GM19035 (cell line): ENCODE results near the gene ACADVL.

Experiments used
- ATAC-seq: cut with Tn5 transposase; IDR thresholded peaks from one replicate; pipeline ENCODE4 v1.9.1; 2021; ENCODE audit not compliant: unreplicated experiment

Gene ACADVL

DNA sequence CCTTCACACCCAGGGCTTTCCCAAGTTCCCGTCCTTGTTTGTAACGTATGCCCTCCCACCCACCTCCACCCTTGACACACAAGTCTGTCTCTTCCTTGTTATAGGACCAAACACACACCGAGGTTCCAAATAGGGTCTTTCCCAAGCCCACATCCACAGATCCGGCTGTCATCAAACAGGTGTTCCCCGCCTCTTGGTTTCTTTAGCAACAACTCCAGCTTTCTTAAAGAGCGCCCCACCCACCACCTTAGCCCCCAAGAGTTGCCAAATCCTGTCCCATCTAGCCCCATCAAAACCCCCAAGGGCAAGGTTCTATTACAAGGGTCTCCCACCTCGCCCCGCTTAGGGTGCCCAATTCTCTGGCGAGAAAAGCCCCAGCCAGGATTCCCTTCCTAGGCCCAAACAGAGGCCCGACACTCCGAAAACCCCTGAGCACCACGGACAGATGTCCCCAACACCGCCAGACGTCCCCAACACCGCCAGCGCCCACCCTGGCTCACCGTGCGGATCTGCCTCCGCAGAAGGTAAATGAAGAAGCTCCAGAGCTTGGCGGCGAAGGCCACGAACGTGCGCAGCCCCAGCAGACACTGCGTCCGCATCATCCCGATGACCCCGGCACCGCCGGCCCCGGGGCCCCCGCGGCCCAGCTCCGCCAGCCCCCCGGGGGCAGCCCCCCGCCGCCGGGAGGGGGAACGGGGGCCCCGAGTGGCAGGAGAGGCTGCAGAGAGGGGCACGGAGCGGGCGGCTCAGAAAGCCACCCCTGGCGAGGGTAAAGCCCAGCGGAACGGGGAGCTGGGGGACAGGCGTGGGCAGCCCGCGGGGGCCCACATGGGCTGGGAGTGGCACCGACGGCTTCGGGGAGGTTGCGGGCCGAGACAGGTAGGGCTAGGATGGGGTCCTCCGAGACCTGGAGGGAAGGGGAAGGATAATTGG lies 31.2 kb downstream of the ACADVL start:
- no peak for ATAC-seq

DNA sequence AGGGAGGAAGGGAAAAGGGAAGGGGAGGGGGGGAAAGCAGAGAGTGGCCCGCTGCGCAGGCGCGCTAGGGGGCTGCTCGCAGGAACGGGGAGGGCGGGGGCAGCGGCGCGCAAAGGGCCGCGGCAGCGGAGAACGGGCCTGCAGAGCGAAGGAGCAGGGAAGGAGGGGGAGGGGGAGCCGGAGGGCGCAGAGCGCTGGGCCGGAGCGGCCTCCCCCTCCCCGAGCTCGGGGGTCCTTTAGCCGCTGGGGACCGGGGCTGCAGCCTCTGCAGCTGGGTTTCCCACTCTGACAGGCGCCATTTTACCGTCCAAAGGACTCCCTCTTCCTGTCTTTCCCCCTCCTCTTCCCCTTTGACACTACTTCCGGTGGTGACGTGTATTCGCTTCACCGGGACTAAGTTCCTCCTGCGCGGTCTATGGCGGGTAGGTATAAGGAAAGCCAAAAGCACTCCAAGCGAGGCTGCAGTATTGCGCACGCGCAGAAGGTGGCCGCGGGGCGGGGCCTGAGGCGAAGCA lies 32.0 kb downstream of the ACADVL start, which contains the start of gene CTDNEP1:
CTDNEP1 (minus strand) TSS at position 74 of the 515 bp plus-strand sequence. CDS start 438 bp downstream, outside the sequence.
- peak; percentile 82 for ATAC-seq

DNA sequence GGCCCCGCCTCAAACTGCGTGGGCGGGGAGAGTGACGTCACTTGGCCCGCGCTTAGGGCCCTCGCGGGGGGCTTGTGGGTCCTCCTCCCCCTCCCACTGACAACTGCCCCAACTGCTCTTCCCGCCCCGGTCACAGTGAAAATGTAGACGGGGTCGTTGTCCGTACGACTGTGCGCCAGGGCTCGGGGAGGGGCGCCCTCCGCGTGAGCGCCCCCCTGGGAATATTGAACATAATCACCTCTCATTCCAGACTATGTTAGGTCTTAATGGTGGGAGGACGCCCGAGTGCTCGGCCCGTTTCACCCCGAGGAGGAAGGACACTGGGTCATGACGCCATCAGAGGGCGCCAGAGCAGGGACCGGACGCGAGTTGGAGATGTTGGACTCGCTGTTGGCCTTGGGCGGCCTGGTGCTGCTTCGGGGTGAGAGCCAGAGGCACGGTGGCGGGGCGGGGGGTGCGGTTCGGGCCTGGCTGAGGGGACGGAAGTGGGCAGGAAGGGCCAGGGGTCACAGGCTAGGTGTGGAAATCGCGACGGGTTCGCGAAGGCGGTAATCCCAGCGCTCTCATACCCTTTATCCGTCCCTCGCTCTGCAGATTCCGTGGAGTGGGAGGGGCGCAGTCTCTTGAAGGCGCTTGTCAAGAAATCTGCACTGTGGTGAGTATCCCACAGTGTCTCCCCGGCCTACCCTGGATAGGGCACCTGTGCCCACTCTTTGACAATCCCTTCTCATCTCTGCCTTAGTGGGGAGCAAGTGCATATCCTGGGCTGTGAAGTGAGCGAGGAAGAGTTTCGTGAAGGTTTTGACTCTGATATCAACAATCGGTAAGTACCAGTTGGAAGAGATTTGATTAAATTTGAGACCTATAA lies 32.7 kb downstream of the ACADVL start, which contains the start of gene ELP5:
ELP5 (plus strand) TSS at position 40 of the 868 bp plus-strand sequence; CDS start at position 376, 336 bp downstream.
- peak; percentile 67 for ATAC-seq

DNA sequence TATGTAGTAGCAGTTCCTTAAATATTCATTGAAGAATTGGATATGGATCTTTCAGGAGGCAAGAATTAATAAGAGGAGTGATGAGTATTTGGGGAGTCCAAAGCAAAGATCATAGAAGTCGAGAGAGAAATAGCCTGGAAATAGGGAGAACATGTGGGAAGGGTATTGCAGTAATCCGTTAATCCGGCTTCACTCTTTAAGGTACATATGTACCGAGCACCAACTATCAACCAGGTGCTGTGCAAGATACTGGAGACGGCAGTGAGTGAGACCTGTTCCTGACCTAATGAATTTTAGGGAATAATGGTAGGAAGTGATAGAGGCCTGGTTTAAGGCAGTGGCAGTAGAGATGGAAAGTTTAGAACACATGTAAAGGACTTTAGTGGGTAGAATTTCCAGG lies 33.3 kb downstream of the ACADVL start:
- ATAC-seq = no peak

DNA sequence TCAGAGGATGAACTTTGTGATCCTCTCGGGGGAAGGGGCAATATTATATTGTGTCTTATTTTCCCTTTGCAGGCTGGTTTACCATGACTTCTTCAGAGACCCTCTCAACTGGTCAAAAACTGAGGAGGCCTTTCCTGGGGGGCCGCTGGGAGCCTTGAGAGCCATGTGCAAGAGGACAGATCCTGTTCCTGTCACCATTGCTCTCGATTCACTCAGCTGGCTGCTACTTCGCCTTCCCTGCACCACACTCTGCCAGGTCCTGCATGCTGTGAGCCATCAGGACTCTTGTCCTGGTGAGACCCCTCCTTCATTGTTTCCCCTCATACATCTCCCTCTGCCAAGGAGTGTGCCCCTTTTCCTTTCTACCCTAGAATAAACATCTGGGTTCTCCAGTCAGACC lies 34.8 kb downstream of the ACADVL start:
- ATAC-seq = no peak

DNA sequence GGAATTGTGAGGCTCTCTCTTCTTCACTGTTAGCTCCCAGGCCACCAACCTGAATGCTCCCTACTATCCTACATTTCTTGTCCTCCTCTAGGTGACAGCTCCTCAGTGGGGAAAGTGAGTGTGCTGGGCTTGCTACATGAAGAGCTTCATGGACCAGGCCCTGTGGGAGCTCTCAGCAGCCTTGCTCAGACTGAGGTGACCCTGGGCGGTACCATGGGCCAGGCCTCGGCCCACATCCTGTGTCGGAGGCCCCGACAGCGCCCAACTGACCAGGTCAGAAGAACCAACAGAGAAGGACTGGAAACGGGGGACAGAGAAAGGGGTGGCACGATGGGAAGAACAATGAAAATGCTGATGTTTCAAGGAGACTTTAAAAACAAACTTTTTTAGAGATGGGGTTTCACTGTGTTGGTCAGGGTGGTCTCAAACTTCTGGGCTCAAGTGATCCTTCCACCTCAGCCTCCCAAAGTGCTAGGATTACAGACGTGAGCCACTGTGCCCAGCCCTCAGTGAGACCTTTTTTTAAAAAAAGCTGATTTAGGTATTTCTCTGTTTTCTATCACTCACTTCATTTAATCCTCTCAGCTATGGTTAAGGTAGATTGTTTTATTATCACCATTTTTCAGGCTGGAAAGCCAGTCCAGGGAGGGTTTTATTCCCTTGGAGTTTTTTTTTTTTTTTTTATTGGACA lies 37.2 kb downstream of the ACADVL start:
- no peak for ATAC-seq

DNA sequence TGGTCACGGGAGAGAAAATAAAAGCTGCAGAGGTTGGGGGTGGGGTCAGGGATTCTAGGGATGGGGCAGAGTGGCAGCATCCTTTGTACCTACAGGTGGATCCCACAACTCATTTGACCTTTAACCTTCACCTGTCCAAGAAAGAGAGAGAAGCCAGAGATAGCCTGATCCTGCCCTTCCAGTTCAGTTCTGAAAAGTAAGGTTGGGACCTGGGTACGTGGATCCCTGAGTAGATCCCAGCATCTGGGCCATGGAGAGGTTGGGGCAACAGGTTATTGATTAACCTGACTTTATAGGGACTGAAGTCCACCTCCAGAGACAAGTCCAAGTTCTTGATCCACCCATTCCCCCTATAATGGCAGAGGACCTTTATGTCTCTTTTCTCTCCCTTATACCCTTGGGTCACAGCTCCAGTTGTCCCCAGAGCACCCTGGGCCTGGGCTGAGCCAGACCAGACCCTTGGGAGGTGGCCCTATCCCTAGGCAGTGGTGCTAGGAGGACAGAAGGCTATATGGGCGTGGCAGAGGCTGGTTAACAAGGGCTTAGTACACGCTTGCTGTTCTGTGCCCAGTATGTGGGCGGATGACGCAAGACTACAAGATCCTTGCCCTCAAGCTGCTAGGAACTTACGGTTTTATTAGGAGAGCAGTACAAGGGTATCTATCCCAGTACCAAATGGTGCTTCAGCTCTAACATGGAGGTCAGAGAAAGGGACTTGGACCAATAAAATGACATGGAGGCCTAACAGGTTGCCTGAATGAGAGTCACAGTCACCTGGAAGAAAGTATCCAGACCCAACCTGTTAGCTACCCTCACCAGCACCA lies 39.2 kb downstream of the ACADVL start:
- ATAC-seq = no peak

DNA sequence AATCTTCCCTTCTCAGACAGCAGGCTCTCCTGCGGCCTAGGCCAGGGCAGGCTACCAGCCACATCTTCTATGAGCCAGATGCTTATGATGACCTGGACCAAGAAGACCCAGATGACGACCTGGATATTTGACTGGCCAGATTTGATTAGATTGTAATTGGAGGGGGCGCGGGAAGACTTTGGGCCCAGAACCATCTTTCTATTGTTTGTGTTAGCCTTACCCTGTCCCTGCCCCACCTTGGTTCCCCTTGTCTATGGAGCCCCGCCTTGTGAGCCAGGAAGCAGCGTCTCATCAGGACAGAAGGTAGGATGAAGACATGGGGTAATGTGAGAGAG lies 39.8 kb downstream of the ACADVL start:
- ATAC-seq = no peak

DNA sequence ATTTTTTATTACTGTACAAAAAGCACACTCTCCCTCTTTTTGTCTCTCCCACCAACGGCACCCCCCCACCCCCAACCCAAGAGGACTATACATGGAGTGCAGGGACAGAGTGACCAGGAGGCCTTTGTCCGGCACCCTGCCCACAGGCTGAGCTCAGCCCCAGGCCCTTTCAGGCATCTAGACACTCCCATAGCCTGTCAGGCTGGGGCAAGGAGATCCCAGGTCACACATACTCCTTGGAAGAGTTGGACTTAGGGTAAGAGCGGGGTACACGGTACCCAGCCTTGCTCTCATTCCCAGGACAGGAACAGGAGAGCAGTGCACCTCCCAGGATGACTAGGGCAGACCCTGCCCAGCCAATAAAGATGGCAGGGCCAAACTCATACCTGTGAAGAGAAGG lies 40.4 kb downstream of the ACADVL start:
- ATAC-seq = no peak

DNA sequence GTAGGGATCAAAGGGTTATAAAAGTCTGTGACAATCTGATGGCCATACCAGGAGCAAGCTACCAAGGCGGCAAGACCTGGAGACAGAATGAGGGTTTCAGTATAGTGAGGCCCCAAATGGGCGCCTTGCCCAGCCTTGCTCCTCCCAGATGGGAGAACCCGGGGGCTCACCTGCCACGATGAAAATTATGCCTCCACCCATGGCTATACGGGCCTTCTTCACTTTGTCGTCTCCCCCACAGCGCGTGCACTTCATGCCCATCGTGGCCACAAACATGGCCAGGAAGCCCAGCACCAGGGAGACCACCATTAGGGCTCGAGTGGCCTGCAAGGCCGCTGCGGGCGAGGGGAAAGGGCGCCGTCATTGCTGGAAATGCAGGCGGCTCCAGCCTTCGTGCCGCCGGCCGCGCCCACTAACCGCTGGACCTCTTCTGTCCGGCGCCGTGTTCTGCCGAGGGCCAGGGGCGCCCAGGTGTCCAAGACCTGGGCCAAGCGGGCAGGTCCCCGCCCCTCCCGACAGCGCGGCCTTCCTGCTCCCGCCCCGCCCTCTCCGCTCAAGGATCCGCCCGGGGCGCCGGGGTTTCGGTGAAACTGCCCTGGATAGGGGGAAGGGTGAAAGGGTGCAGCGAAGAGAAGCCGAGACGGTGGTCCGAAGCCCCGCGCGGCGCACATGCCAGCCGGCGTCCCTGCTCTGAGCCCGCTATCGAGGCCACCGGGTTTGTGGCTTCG lies 41.1 kb downstream of the ACADVL start:
- ATAC-seq = no peak

DNA sequence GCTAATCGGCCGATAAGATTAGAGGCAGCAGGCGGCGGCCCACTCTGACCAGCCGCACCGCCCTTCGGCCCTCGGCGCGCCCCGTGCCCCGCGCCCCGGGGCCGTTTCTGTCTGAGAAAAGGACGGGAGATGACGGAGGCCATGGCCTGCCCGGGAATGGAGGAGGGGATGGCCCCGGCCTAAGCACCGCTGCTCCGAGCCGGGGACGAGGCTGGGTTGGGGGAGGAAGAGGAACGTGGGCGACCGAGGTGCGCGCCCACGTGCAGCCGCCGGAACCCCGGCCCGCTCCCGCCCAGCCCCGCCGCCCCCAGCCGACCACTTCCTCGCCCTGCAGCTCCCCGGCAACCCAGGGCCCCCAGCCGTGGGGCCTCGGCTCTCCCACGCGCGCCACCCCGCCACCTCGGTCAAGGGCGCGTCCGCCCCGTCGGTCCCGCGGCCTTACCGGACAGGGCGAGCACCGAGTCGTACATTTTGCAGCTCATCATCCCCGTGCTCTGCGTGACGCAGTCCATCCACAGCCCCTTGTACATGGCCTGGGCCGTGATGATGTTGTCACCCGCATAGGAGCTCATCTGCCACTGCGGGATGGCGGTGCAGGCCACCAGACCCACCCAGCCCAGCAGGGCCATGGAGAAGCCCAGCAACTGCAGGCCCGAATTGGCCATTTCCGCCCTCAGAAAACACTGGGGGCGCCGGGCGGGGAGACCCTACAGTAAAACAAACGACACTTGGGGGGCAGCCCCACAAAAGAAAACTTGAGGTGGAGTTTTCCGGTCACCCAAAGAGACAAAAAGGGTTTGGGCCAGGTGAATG lies 41.8 kb downstream of the ACADVL start:
- no peak for ATAC-seq

DNA sequence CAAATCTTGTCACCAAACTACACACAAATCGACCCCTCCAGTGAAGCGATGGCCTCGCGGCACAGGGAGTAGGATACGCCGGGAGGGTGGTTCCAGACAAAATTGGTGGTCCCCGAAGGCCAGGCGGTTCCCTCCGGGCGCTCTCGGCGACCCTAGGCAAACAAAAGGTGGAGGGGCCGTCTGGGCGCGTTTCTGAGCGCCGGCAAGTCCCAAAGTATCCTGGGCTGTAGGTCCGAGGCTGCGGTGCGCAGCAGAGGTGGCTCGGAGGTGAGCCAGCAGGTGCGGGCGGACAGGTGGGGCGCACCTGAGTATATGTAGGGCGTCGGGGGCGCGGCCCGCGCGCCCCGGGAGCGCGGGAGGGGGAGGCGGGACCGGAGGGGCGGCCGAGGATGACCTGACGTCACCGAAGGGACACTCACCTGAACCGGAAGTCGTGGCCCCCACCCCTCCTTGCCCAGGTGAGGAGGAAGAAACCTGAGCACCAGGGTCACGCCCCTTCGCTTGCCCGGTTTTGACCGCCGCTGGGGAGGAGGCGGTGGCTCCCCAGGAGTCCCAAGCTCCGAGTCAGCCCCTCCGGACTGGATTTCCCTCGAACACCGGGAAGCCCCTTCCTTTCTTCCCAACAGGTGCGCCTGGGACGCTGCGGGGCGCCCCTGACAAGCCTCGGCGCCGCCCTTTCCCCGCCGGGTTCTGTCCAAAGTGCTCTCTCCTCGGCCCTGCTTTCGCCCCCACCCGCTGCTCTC lies 42.6 kb downstream of the ACADVL start, which contains the start of gene CLDN7:
CLDN7 (minus strand) TSS at position 287 of the 743 bp plus-strand sequence. CDS start 435 bp downstream, outside the sequence.
- no peak for ATAC-seq

DNA sequence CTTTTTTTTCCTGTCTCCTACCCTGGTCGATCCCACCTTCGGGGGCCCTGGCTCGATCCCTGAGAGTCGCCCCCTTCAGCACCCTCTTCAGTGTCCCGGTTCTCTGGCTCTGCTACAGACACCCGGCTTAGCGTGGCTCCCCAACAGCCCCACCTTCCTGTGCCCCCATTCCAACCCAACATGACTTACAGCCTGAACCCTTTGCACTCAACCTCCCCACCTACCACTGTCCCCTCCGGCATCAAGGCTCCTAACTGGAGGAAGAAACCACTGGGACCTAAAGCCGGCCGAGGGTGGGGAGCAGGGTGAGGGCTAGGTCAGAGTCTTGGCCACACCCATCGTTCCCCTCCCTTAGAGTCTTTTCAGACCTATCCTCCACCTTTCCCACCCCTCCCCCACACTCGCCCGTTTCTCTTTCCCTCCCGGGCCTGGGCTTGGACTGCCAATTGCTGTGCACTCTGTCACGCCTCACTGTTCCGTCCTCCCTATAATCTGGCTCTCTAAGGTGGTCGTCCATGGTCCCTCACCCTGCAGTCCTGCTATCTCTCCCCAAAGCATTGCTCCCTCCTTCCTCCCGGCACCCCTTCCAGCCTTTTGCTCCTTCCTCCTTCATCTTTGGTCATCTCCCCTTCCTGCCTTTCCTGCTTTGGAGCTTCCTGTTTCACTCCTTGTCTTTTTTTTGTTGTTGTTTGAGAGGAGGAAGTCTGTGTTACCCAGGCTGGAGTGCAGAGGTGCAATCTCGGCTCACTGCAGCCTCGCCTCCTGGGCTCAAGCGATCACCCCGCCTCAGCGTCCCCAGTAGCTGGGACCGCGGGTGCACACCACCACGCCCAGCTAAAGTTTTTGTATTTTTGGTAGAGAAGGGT lies 43.4 kb downstream of the ACADVL start:
- ATAC-seq = no peak

DNA sequence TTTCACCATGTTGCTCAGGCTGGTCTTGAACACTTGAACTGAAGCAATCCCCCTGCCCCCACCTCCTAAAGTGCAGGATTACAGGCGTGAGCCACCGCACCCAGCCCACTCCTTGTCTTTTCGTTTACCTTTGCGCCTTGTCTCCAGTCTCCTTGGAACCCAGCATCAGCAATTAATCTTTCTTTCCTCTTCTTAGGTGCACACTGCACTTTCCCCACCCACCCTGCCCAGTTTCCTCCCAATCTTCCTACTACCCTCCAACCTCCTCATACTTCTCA lies 44.0 kb downstream of the ACADVL start:
- ATAC-seq = no peak

DNA sequence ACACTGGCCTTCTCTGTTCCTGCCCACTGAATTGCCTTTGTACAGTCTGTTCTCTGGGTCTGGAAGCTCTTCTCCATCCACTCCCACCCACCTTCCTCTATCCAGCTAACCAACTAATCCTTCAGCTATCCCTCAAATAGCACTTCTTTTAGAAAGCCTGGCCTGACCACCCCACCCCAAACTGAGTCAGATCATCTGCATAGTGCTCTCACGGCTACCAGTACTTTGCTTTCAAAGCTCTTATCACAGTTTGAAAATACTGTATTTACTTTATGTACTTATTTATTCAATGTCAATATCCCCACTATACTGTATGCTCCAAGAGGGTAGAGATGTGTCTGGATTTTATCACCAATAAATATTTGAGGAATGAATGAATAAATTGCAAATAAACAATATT lies 47.0 kb downstream of the ACADVL start:
- ATAC-seq = no peak
